NCI-H446 treated with DMSO at 0.1 percent for 48 hours (cell line): Measurements from ENCODE around the gene TXNRD3.

Experiments
- DNase-seq: peaks from one replicate; lab custom pipeline; 2025; lab: John Stamatoyannopoulos, UW

Gene TXNRD3

DNA sequence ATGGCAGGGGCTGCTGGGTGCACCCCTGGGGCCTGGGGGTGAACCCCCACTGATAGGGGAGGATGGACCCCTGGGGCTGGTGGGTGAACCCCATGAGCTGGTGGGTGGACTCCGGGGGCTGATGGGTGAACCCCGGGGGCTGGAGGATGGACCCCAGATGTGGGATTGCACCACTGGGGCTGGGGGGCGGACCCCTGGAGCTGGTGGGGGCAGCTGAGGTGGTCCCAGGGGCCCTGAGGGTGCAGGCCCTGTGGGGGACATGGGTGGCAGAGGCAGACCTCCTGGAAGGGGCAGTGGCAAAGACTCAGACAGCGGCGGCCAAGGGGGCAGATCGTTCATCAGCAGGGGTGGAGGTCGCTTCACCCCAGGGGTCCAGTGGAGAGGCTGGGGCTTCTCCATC lies 17.4 kb upstream of the TXNRD3 start:
- DNase-seq: no peak

DNA sequence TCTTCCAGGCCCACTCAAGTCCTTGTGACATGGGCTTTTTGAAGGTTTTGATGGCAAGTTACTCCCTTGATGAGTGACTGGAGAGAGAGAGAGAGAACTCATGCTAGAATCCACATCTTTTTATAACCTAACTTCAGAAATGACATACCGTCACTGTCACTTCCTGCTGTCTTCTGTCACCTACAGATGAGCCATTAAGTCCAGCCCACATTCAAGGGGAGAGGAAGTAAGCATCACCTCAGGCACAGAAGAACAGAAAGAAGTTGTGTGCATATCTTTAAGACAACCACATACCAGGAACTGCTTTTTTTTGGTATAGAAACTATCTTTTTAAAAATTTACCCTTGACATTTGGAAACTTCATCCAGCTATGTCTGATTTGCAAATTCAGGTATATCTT lies 16.6 kb upstream of the TXNRD3 start:
- no peak for DNase-seq

DNA sequence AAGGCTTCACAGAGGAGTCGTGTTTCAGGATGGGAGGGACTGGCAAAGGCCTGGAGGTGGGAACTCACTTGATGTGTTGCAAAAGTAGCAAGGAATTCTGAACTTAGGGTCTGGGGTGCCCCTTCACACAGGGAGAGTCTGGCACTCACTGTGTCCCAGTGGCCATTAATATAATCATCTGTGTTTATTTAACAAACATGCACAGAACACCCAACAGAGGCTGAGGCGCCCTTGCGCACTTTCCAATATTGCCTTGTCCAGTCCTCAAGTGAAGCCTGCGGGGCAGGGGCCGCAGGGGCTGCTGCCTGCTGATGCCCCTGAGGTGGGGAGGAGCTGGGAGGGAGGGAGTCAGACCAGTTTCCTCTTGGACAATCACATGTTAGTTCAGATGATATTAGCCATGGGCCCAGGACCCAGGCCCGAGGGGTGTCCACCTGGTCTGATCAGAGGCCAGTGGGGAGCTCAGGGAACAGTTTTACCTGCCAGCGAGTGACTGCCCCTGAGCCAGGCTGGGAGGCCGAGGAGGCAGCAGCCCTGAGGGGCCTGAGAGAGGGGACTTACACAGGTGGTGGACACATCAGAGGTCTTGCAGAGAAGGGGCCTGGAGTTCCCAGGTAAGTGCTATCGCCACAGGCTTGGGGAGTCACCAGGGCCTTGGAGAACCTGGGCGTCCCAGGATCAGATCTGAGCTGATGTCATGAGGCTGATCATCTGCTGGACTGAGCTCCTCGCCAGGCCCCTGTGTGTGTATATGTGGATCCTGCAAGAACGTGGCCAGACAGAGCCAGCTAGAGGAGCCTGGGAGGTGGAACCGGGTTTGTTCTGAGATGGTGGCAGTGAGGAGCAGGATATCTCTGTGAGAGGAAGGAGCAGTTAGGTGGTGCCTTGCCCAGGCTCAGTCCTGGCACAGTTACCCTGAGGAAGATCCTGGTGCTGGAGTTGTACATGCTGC lies 13.8 kb upstream of the TXNRD3 start:
- DNase-seq: no peak

DNA sequence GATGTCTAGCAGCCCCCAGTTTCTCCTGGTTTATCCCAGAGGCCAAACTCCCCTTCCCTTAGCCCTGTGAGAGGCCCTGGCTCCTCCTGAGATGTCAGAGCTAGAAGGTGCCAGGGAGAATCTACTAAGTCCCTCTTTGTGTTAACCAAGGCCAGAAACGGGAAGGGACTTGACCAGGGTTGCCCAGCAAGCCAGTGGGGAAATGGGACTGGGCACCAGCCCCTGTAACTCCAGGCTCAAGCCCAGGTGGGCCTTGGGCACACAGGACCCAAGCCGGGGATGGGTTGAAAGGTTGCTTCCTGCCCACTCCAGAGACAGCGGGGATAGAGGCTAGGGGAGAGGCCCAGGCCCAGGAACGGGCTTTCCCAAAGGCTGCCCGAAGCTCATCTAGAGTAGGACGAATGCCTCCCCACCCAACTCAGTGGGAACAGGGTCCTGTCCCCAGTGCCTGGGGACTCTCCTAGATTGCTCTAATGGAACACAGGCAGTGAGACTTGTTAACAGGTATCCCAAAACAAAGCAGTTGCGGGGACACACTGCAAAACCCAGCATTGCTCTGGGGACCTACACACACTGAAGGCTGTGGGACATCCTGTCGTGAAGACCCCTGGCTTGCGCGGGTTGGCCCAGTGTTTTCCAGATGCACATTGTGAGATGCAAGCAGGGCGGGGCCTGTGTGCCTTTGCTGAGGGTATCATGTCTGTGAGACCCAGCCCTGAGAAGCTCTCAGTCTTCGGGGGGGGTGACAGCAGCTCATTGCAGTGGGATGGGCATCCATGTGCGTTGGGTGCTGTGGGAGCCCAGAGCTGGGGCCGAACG lies 12.9 kb upstream of the TXNRD3 start:
- no peak for DNase-seq

DNA sequence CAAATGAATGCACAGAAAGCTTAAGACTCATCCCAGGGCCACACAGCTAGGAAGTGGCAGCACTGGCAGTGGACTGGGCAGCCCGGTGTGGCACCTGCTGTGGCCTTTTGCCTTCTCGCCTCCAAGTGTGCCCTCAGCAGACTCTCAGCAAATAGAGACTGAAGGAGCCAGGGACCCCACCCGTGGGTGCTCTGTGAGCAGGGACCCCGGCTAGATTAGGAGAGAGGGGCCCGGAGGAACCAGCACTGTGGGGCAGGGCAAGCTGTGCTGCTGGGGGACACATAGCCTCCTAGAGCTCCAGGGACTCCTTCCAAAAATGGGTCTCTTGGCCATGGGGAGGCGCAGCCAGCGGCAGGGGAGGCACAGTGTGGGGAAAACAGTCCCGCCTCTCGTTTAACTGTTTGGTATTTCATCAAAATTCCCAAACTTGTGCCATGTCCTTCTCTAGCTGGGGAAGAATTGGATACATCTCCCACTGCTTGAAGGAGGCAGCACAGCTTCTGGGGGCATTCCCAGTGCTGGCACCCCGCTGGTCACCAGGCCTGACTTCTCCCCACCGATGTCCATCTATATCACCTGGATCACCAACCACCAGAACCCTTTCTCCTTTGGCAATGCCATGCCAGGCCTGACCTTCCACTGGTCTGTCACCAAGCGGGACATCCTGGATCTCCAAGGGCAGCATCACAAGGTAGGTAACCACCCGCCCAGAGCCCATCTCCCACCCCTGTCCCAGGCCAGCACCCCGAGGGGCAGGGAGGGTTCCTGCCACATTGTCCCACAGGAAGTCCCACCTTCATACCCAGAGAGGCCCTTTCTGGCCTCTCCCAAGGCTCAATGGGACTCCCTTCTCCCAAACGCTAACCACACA lies 12.0 kb upstream of the TXNRD3 start:
- DNase-seq: no peak

DNA sequence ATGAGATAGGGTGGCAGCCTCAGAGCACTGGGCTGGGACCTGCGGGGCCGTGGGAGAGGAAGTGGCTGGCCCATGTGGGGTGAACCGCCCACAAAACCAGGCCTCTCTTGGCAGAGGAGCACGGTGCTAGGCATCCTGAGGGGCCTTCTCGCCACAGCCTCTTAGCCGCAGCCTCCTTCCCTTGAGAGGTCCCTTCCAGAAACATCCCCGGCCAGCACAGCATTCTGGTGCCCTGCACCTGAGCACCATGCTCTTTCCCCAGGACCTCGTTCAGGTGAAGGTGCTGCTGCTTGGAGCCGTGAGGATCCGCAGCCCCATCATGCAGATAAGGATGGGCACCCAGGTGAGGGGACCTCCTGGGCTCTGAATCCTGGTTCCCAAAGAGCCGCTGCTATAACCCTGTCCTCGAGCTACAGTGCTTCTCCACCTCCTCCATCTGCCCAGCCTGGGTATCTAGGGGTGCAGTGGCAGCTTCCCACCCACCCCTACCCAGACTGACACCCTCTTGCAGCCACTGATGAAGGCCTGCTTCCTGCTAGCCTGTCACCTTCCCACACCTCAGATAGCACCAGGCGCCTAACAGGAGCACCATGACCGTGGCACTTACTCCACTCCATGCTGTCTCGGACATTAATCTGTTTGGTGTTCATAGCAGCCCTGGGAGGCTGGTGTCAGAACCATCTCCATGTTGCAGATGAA lies 11.2 kb upstream of the TXNRD3 start:
- no peak for DNase-seq

DNA sequence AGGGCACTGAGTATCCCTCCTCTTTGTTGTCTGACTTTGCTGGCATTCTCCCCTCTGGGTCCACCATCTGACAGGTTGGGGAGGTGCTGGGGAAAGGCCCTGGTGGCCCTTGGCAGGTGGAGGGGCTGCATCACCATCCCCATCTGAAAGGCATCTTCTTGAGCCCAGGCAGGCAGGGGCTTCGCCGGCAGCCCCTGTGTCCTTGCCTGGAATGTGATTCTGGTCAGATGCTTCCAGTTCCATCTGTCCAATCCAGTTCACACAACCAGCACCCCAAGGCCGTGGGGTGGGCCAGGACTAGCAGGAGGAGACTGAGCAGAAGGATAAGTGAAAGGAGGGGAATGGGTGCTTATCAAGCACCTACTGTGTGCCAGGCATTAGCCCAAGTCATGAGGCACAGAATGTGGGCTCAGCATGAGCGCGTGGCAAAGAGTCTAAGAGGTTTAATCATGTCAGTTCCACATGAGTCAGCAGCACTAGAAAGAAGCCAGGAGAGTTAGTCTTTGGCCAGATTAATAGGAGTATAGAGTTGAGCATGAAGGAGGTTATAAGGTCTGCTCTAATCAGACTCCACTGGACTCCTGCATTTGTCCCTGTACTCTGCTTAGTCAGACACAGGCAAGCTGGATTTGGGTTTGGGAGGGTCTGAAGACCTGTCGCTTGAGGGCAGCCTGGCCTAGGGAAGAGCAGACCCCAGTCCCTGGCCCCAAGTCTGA lies 10.5 kb upstream of the TXNRD3 start:
- no peak for DNase-seq

DNA sequence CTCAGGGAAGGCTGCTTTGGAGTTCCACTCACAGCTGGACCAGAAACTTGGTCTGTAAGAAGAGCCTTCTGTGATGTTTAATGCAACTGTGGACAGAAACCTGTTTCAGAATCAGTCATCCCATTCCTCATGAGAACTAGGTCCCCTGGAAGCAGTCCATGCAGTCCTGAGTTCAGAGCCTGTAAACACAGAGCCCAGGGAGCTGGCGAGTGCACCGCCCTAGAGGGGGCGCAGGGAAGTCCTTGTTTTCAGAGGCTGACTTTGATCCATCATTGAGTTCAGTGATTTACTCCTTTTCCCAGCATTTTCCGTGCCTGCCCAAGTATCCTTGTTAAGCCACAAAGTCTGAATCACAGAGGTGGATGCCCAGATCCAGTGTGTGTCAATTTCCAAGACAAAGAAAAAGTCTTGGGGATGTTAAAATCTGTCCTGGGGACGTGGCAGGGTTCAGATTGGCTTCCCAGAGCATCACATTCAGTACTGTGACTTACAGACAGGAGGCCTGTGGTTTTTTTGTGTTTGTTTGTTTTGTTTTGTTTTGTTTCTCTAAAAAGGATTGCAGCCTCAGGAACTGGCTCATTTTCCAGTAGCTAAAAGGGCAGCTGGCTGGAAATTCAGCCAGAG lies 9.8 kb upstream of the TXNRD3 start:
- no peak for DNase-seq

DNA sequence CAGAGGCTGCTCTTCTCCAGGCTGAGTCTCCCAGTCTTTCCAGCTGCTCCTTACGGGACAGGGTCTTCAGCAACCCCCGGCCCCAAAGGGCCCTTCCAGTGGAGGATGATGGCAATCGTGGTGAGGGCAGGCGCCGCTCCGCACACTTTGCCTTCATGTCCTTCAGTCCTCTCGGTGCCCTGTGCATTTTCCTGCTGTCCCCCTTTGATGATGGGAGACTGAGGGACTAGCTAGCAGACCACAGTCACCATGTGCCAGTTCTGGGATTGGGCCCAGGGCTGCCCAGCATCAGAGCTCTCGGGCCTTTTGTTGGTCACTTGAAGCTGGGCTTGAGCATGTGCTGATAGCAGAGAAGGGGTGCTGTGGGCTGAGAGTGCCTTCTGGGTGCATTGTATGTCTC lies 8.8 kb upstream of the TXNRD3 start:
- DNase-seq: no peak

DNA sequence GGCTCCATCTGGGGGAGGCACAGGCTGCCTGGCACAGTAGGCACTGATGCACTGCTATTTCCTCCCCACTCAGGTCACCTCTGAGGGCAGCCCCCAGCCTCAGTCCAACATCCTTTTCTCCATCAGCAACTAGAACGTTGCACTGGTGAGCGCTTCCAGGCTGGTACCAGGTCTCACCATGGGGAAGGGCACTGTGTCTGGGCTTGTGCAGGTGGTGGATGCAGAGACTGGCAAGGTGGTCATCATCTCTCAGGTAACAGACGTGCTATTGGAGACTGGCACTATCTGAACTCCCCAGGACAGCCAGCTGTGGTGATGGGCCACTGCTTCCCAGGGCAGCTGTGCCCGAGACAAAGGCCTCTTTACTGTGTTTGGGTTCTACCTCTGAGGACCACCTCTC lies 8.3 kb upstream of the TXNRD3 start:
- DNase-seq: no peak

DNA sequence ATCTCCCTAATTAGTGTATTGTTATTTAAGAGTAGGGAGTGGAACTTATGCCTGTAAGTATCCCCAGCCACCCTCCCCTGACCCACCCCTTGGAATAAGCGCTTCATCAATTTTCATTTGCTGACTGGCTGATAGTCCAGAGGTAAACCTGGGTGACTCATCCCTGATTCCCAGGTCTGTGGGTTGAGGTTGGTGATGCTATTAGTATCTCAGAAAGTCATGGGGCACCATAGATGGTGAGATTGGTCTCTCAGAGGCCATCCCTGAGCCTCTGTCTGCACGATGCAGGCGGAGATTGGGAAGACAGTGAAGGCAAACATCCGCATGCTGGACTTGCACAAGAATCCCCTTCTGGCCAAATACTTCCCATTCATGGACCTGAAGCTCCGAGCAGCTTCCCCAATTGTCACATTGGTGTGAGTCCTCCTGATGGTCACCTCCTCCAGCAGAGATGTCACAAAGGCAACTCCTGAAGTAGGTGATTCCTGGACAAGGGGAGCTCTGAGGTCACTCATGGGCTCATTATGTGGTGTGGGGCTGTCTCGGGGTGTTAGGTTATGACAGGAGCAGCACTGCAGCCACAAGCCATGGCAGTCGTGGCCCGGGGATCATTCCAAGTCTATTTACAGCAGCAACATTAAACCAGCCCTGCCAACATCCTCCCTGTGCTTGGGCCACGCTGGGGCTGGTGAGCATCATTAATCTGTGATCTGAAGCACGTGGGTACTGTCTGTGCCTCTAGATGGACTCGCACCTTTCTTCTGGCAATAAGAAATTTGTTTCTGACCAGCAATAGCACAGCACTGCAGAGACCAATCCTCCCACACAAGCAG lies 6.8 kb upstream of the TXNRD3 start:
- no peak for DNase-seq

DNA sequence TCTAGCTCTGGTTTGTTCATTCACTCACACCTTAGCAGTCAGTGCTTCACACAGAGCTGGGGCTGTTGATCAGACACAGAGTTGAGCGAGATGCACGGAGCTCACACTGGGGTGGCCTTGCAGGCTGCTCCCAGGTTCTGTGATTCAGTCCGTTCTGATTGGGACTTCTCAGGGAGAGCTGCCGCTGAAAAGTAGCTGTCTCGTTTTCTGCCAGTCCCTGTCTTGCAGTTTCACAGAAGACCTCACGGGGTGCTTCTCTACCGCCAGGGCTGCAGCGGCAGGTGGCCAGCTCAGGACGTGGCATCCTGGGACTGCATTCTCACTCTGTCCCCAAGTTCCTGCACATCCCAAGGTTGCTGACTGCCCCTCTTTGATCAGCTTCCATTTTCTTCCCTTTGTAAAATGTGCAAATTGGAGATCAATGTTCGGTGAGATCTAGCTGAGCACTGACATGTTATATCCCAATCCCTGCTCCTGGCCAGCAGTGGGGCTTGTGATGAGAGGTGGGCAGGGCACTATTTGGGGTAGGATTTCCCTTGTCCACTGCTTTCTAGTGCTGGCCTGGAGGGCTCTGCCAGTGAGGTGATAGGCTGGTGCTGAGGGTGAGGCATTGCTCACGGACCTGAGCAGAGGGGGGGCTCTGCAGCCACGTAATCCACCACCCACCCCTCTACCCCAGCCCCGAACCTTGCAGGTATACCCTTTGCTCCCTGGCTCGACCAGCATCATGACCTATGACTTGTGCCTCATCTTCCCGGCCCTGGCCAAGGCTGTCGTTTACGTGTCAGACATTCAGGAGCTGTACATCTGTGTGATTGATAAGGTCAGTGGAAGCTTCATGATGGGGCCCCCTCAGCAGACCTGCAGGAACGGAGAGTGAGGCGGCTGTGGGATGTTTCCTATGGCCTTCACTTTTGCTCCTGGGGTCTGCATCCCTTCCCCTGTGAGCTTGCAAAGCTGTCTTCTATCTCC lies 5.3 kb upstream of the TXNRD3 start:
- no peak for DNase-seq

DNA sequence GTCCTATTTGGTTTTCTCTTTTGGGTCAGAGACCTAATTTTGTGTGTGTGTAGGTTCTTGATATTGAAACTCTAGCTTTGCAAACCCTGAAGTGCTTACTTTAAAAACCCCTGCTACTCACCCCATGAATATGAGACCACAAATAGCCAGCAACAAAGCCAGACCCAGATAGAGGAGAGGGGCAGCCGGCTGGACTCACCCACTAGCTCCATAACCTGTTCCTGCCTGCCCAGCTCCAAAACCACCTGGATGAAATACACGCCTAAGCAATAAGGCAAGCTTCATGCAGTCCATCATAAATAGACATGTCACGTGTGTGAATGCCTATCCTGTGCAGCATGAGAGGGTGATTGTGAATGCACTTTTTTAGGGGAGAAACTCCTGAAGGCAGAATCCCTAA lies 3.7 kb upstream of the TXNRD3 start:
- DNase-seq: no peak

DNA sequence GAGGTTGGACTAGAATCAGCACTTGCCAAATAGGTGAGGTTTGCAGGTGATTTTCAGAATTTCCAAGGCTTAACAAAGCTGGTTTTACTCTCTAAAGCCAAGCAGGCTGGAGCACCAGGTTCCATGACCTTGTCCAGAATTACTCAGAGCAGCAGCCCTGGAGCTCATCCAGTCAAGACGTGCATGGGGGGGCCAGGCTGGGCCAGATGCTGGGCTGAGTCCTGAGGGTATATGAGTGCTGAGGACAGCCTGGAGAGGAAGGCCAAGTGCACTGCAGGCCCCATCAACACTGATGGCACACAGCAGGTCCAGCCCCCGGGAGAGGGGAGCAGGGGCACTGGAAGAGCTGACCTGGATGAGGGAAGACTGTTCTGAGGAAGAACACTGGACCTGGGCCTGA lies 3.0 kb upstream of the TXNRD3 start:
- DNase-seq: no peak

DNA sequence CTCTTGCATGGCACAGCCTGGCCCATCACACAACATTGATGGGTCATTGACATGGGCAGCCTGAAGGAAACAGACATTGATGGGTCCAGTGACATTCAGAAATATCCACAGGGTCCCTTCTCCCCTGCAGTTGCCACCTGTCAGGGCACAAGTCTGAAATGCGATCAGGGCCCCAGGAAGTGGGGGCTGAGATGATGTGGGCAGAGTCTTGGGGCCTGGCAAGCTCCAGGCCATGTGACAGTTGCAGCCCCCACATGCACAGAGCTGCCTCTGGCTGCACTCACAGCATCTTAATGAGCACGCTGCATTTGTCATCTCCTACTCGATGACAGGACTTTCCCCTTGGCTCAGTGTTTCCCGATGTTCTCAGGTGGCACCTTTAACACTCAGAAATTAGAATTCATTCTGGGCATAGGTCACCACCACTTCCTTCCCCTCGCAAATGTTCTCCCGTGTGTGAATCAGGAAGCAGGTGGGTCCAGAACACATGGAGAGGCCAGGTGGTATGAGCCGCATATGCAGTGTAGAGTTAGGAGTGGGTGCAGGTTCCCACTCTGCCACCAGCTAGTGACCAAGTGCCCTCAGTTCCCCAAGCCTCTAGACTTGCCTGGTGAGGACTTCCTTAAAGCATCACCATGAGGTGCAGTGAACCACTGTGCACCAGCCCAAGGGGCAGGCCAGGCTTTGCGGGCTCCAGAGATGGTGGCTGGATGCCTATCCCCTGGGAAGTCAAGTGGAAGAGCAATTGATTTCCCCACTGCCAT lies 1.6 kb upstream of the TXNRD3 start:
- DNase-seq: no peak

DNA sequence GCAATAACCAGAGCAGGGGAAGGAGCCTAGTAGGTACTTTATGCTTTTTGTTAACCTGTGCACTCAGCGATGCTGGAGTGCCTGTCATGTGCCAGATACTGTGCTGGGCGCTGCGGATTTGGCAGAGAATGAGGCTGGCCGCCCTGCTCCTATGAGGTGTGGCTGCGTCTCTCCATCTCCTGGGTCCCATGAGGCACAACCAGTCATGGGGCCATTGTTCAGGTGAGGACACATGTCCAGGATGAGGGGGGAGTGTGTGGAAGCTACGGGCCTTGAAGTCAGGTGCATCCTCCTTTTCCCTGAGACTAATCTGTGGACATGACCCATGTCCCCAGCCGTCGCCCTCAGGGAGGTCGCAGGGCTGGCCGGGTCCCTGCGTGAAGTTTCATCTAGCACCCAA lies 963 bp upstream of the TXNRD3 start:
- DNase-seq: no peak

DNA sequence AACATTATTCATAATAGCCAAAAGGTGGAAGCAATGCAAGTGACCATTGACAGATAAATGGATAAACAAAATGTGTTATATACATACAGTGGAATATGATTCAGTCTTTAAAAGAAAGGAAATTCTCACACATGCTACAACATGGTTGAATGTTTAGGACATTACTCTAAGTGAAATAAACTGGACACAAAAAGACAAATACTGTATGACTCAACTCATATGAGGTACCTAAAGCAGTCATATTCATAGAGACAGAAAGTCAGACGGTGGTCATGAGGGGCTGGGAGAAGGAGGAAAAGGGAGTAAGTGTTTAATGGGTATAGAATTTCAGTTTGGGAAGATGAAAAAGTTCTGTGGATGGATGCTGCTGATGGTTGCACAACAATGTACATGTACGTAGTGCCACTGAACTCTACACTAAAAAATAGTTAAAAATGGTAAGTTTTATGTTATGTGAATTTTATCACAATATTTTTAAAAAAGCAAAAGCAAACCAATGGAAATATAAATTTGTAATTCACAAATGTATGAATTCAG lies 5.3 kb downstream of the TXNRD3 start:
- no peak for DNase-seq
